HepG2 (cell line): Measurements from ENCODE around the gene ANKMY2. TPM values are rescaled to one million over a fixed set of nuclear protein-coding genes. Genes with fewer than 3 reads are reported as not detected.

ENCODE experiments used
- ATRX ChIP-seq: sonication (generic); formaldehyde crosslinking; IDR thresholded peaks from 2 replicates; pipeline ENCODE4 v1.4.0; 2020; ENCODE audit warnings: missing genetic modification reagents, borderline replicate concordance
- HBP1 ChIP-seq: IDR thresholded peaks from 2 replicates; pipeline ENCODE4 v1.6.1; 2016; ENCODE audit warnings: low read depth, control low read depth
- KAT7 ChIP-seq: IDR thresholded peaks from 2 replicates; pipeline ENCODE4 v1.6.1; 2018; ENCODE audit warnings: borderline replicate concordance, missing compliant biosample characterization
- NFKB2 ChIP-seq: sonication (generic); formaldehyde crosslinking; IDR thresholded peaks from 2 replicates; pipeline ENCODE4 v1.4.0; 2020; ENCODE audit warnings: missing genetic modification reagents, borderline replicate concordance
- POGZ ChIP-seq: sonication (generic); formaldehyde crosslinking; IDR thresholded peaks from 2 replicates; pipeline ENCODE4 v1.4.0; 2020; ENCODE audit warnings: mild to moderate bottlenecking, missing genetic modification reagents
- SNAPC4 ChIP-seq: sonication (generic); formaldehyde crosslinking; IDR thresholded peaks from 2 replicates; pipeline ENCODE4 v1.4.0; 2020; ENCODE audit warnings: mild to moderate bottlenecking, missing genetic modification reagents
- ZBTB21 ChIP-seq: sonication (generic); formaldehyde crosslinking; IDR thresholded peaks from 2 replicates; pipeline ENCODE4 v1.4.0; 2020; ENCODE audit warnings: missing genetic modification reagents
- ZBTB43 ChIP-seq: sonication (generic); formaldehyde crosslinking; conservative IDR thresholded peaks from 2 replicates; pipeline ENCODE4 v1.4.0; 2020; ENCODE audit warnings: missing genetic modification reagents
- ZBTB44 ChIP-seq: sonication (generic); formaldehyde crosslinking; IDR thresholded peaks from 2 replicates; pipeline ENCODE4 v1.4.0; 2020; ENCODE audit warnings: missing genetic modification reagents
- ZNF256 ChIP-seq: sonication (generic); formaldehyde crosslinking; conservative IDR thresholded peaks from 2 replicates; pipeline ENCODE4 v1.4.0; 2020; ENCODE audit warnings: missing genetic modification reagents
- ZNF280B ChIP-seq: sonication (generic); formaldehyde crosslinking; IDR thresholded peaks from 2 replicates; pipeline ENCODE4 v1.5.0; 2020; ENCODE audit warnings: missing genetic modification reagents, mild to moderate bottlenecking, borderline replicate concordance
- ZNF335 ChIP-seq: sonication (generic); formaldehyde crosslinking; IDR thresholded peaks from 2 replicates; pipeline ENCODE4 v1.4.0; 2020; ENCODE audit warnings: missing genetic modification reagents
- ZNF343 ChIP-seq: sonication (generic); formaldehyde crosslinking; IDR thresholded peaks from 2 replicates; pipeline ENCODE4 v1.4.0; 2020; ENCODE audit warnings: mild to moderate bottlenecking, missing genetic modification reagents
- ZNF660 ChIP-seq: sonication (generic); formaldehyde crosslinking; IDR thresholded peaks from 2 replicates; pipeline ENCODE4 v1.5.1; 2020; ENCODE audit warnings: mild to moderate bottlenecking, low read depth, missing genetic modification reagents, borderline replicate concordance
- ZNF740 ChIP-seq: sonication (generic); formaldehyde crosslinking; IDR thresholded peaks from 2 replicates; pipeline ENCODE4 v1.4.0; 2020; ENCODE audit warnings: missing genetic modification reagents
- ZSCAN21 ChIP-seq: sonication (generic); formaldehyde crosslinking; IDR thresholded peaks from 2 replicates; pipeline ENCODE4 v1.8.0; 2022; ENCODE audit warnings: mild to moderate bottlenecking, missing genetic modification reagents, moderate library complexity, borderline replicate concordance
- polyA plus RNA-seq, 8 experiments: library from polyadenylated mRNA; depleted of rRNA in 3 of 8; stranded (reverse) in 7 of 8; unstranded in 1 of 8; fragments of >200 nt; fragmentation: Illumina TruSeq in 4 of 8; extraction: Trizol in 4 of 8; gene quantifications; 2 replicates each; pipeline versions ENCODE4 v1.2.1 to v1.2.3, GENCODE V29; 2011 to 2016; ENCODE audit warnings: low read depth in 4 of 8, missing spikeins in 1 of 8, mixed read lengths in 1 of 8; ENCODE audit not compliant: insufficient read depth in 1 of 8
- total RNA-seq, 5 experiments: library from RNA; depleted of rRNA; stranded (reverse); fragments of >200 nt; fragmentation: Illumina TruSeq; extraction: Trizol; gene quantifications; 2 replicates each; pipeline ENCODE4 v1.2.3, GENCODE V29; 2016; ENCODE audit warnings: low read depth in 1 of 5

The ANKMY2 gene
- total and polyA plus RNA-seq, 2 of the 13 experiments (the other 11 are each of a cell fraction or from before 2014, with no cell fraction given), result 12.2 to 21.6 TPM

GRCh38 chr7:16645593-16646471, at the start of gene ANKMY2, which contains the start of gene BZW2 (continued):
- TF ChIP-seq ATRX (CRISPR knock-in tag) (no peak), POGZ (CRISPR knock-in tag) (no peak; the same call in 1 of the 2 replicates), ZBTB43 (CRISPR knock-in tag) (no peak; the same call in 1 of the 2 replicates), ZBTB44 (CRISPR knock-in tag) (no peak), ZNF660 (CRISPR knock-in tag) (no peak), ZNF335 (no peak; the same call in 1 of the 2 replicates), ZNF343 (CRISPR knock-in tag) (no peak; the same call in 1 of the 2 replicates), ZNF740 (CRISPR knock-in tag) (peak; percentile 98), SNAPC4 (CRISPR knock-in tag) (peak; percentile 81), ZSCAN21 (CRISPR knock-in tag) (peak; percentile 92; the same call in 1 of the 2 replicates), NFKB2 (CRISPR knock-in tag) (peak; percentile 91), ZNF256 (CRISPR knock-in tag) (no peak), KAT7 (peak; percentile 75), HBP1 (CRISPR knock-in tag) (peak; percentile 85), ZBTB21 (CRISPR knock-in tag) (peak; percentile 37; the same call in 1 of the 2 replicates), ZNF280B (CRISPR knock-in tag) (0 out of 2 replicates have a peak, but pooled peaks have one; percentile 40)
